Stimulated activated CD4-positive, alpha-beta T cell treated with anti-CD3 and anti-CD28 coated beads, Interleukin-12 subunit alpha, Interleukin-12 subunit beta, amount 100 ng/mL, for 24 hours (primary cell): ENCODE measurements around the gene NOX3.
"Not testable (repeated sequence)": the region's sequence is repeated elsewhere in the genome, so short reads cannot be mapped to it uniquely, and the experiment has no call there.

ENCODE experiments used
- DNase-seq, 2 experiments: peaks; one replicate each; pipeline ENCODE4 v3.0.0-alpha.2; 2020; ENCODE audit warnings: low read depth in 2 of 2

NOX3 gene

GRCh38 chr6:155466539-155466938 lies 10.9 kb upstream of the NOX3 start:
- no peak for DNase-seq

- DNase-seq, result no peak
These were observed 5.9 kb upstream of the NOX3 start for GRCh38 chr6:155461556-155461955.

- no peak for DNase-seq
These were observed 1.2 kb downstream of the NOX3 start for GRCh38 chr6:155454471-155454870.

- DNase-seq, result no peak
These were observed 1.6 kb downstream of the NOX3 start for GRCh38 chr6:155454008-155454407.

GRCh38 chr6:155452576-155452975 lies 3.1 kb downstream of the NOX3 start:
- DNase-seq, result no peak

GRCh38 chr6:155451530-155451929 lies 4.1 kb downstream of the NOX3 start:
- DNase-seq, result not testable (repeated sequence)

GRCh38 chr6:155450240-155450581 lies 5.4 kb downstream of the NOX3 start:
- DNase-seq, result no peak

- DNase-seq, result no peak
These were observed 6.0 kb downstream of the NOX3 start for GRCh38 chr6:155449450-155450239.

GRCh38 chr6:155448668-155449449 lies 6.8 kb downstream of the NOX3 start:
- no peak for DNase-seq

- no peak for DNase-seq
These were observed 7.7 kb downstream of the NOX3 start for GRCh38 chr6:155447949-155448348.

- DNase-seq, result no peak
These were observed 10.4 kb downstream of the NOX3 start for GRCh38 chr6:155444952-155445903.

- no peak for DNase-seq
These were observed 11.3 kb downstream of the NOX3 start for GRCh38 chr6:155444120-155444917.

GRCh38 chr6:155443168-155443567 lies 12.5 kb downstream of the NOX3 start:
- no peak for DNase-seq

GRCh38 chr6:155442562-155442961 lies 13.1 kb downstream of the NOX3 start:
- DNase-seq, result no peak

- DNase-seq, result no peak
These were observed 14.6 kb downstream of the NOX3 start for GRCh38 chr6:155441112-155441465.

- no peak for DNase-seq
These were observed 15.1 kb downstream of the NOX3 start for GRCh38 chr6:155440398-155441111.

GRCh38 chr6:155439376-155439775 lies 16.3 kb downstream of the NOX3 start:
- DNase-seq, result no peak

- no peak for DNase-seq
These were observed 18.5 kb downstream of the NOX3 start for GRCh38 chr6:155436981-155437749.

- DNase-seq, result no peak
These were observed 20.7 kb downstream of the NOX3 start for GRCh38 chr6:155434829-155435423.

- no peak for DNase-seq
These were observed 21.5 kb downstream of the NOX3 start for GRCh38 chr6:155434096-155434495.
